NB4 (cell line): ENCODE data around the gene IL1F10.

ENCODE experiments used
- CTCF ChIP-seq: IDR thresholded peaks from one replicate; pipeline ENCODE4 v1.5.1; 2012; ENCODE audit warnings: low read depth, low read length
- MYC ChIP-seq: IDR thresholded peaks from 2 replicates; pipeline ENCODE4 v1.6.1; 2011; ENCODE audit warnings: low read depth, low read length
- TF ChIP-seq, protein P1 (sequence below): IDR thresholded peaks from 2 replicates; pipeline ENCODE4 v1.6.1; 2011; ENCODE audit warnings: low read depth, low read length

- no peak for TF ChIP-seq CTCF
- TF ChIP-seq, protein P1, sequence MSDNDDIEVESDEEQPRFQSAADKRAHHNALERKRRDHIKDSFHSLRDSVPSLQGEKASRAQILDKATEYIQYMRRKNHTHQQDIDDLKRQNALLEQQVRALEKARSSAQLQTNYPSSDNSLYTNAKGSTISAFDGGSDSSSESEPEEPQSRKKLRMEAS = no peak
- no peak for TF ChIP-seq MYC
These were observed 22.1 kb downstream of the IL1F10 start for GRCh38 chr2:113089916-113090315.
